Heart right ventricle (tissue), 16 donors: ENCODE measurements around the gene ST6GALNAC5. TPM values are rescaled to one million over a fixed set of nuclear protein-coding genes. Genes with fewer than 3 reads are reported as not detected.

Experiments used
- ATAC-seq, 8 donors: fragments of 200-7000 bp; cut with Tn5 transposase; one replicate each; pipeline ENCODE4 v1.9.1; 2020; ENCODE audit warnings: mild to moderate bottlenecking in 8 of 8, moderate library complexity in 8 of 8, moderate number of reproducible peaks in 1 of 8
- DNase-seq, 2 donors: peaks; one replicate each; pipeline ENCODE4 v3.0.0-alpha.2; 2020
- H3K27ac ChIP-seq, 10 donors: fragments of 200-600 bp; sonication (generic) in 2 of 10; one replicate each; pipeline versions ENCODE4 v1.5.0 to v1.8.0; 2020 to 2022; ENCODE audit warnings: mild to moderate bottlenecking in 3 of 10
- H3K27me3 ChIP-seq, 7 donors: fragments of 200-600 bp; one replicate each; pipeline ENCODE4 v1.8.0; 2021 to 2022; ENCODE audit warnings: mild to moderate bottlenecking in 2 of 7
- H3K36me3 ChIP-seq, 9 donors: fragments of 200-600 bp; sonication (generic) in 1 of 9; one replicate each; pipeline versions ENCODE4 v1.5.0 to v1.8.0; 2020 to 2022; ENCODE audit warnings: mild to moderate bottlenecking in 2 of 9
- H3K4me1 ChIP-seq, 9 donors: fragments of 200-600 bp; sonication (generic) in 1 of 9; one replicate each; pipeline versions ENCODE4 v1.5.0 to v1.8.0; 2020 to 2022; ENCODE audit warnings: mild to moderate bottlenecking in 4 of 9
- H3K4me3 ChIP-seq, 10 donors: fragments of 200-600 bp; sonication (generic) in 2 of 10; one replicate each; pipeline versions ENCODE4 v1.5.0 to v1.8.0; 2020 to 2022; ENCODE audit warnings: mild to moderate bottlenecking in 7 of 10, moderate library complexity in 2 of 10
- H3K9me3 ChIP-seq, 11 donors: fragments of 200-600 bp in 10 of 11; sonication (generic) in 2 of 11; one replicate each; pipeline versions ENCODE4 v1.5.0 to v1.8.0; 2013 to 2022; ENCODE audit warnings: mild to moderate bottlenecking in 2 of 11, control low read depth in 1 of 11, moderate library complexity in 1 of 11
- WGBS, 2 donors: extraction: QIAGEN DNeasy Blood & Tissue Kit; methylation state at CpG; one replicate each; pipeline ENCODE4 v1.1.7; 2013; ENCODE audit warnings: inconsistent platforms in 1 of 2; 5-methylcytosine and 5-hydroxymethylcytosine counted together
- intact Hi-C, 10 donors: fragments of 100-400 bp; cut with DNase I; formaldehyde crosslinking; loops; one replicate each; pipeline versions ENCODE4 v1.11.1 to v1.14.2; 2022
- polyA plus RNA-seq, 2 donors: library from polyadenylated mRNA; stranded (reverse); fragments of 200-250 nt; gene quantifications; one replicate each; pipeline ENCODE4 v1.2.3, GENCODE V29; 2013
- total RNA-seq, 10 donors: library from RNA; stranded (reverse); fragmentation: NEBNext Ultra II Directional in 3 of 10; extraction: Animal tissue kit (Norgen Biotek cat#: 25700) in 3 of 10; gene quantifications; one replicate each; pipeline versions ENCODE4 v1.2.1 to v1.2.4, GENCODE V29; 2021 to 2023
- TF ChIP-seq, protein P1 (sequence below), 9 donors: fragments of 200-600 bp; sonication (generic) in 2 of 9; IDR thresholded peaks; one replicate each; pipeline versions ENCODE4 v1.5.0 to v1.8.0; 2021 to 2022; ENCODE audit warnings: antibody characterized with exemption in 9 of 9, mild to moderate bottlenecking in 5 of 9, moderate library complexity in 1 of 9
- donor health status: Arrhythmogenic right ventricular cardiomyopathy.
- donor health status: ischemic (EF 13 %, LVEDD 7.1; RV severe dilation, severe dysfunction).
- donor health status: healthy with polysubstance abuse.
- donor health status: DM: no; HTN: yes; CAD: no.
- donor health status: DM: no; HTN: no; CAD: no.
- donor health status: ischemic (EF 25% LVEDD 6.9; RV normal size, moderate dysfunction).
- donor health status: ischemic (EF 25% LVEDD 5.7; RV mildly dilated, moderate dysfunction).
- donor health status: healthy.
- donor health status: DM: yes; HTN: yes; CAD: no.
- donor health status: Ischemic cardiomyopathy.
- donor health status: ischemic (EF 35%, LVEDD 5.7; RV mildly dilated, moderate dysfunction).
- donor health status: nonischemic (EF 11% LVEDD 7.7; RV severe dilation, severe dysfunction).
- donor health status: DM: yes; HTN: yes; CAD: no.
- donor health status: PGD.
- donor health status: ischemic (EF 29% LVEDD 5.4; RV normal size, mild dysfunction).
- donor health status: nonischemic (EF 23%, LVEDD 6.1; RV moderate dilation, normal function).

The ST6GALNAC5 gene
- total and polyA plus RNA-seq, 12 donors: 0.17 to 1.3 (median 0.35) TPM; not detected in 2

DNA sequence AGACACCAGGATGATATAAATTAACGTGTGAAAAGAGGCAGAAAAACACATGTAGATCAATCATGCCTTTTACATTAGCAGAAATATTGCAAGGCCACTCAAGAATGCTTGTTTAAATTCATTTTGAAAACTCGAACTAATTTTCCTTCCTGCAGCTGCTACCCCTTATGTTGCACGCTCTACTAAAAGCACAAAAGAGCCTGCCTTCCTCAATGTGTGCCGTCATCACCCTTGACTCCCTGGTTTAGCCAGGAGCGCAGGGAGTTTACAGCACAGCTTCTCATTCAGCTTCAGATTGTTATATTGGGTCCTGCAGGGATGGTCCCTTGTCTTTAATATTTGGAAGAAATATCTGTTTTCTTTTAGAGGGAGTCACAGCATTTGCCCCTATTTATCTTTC, 10.1 kb upstream of the ST6GALNAC5 start:
- no peaks in the 10 kb centered on the region for H3K36me3 ChIP-seq
- no peak overlapping the region for H3K4me3 ChIP-seq
- H3K4me1 ChIP-seq: no peaks in the 10 kb centered on the region
- 70 to 76% methylated on average over 5 of the region's 5 CpGs for WGBS, 2 donors
- peaks cover 0 to 13% (median 0%) of the 10 kb centered on the region in 7 donors for H3K27me3 ChIP-seq
- H3K9me3 ChIP-seq: no peaks in the 10 kb centered on the region
- ATAC-seq: no peak
- H3K27ac ChIP-seq: no peak overlapping the region
- intact Hi-C loops: no loop called here
- TF ChIP-seq, protein P1, sequence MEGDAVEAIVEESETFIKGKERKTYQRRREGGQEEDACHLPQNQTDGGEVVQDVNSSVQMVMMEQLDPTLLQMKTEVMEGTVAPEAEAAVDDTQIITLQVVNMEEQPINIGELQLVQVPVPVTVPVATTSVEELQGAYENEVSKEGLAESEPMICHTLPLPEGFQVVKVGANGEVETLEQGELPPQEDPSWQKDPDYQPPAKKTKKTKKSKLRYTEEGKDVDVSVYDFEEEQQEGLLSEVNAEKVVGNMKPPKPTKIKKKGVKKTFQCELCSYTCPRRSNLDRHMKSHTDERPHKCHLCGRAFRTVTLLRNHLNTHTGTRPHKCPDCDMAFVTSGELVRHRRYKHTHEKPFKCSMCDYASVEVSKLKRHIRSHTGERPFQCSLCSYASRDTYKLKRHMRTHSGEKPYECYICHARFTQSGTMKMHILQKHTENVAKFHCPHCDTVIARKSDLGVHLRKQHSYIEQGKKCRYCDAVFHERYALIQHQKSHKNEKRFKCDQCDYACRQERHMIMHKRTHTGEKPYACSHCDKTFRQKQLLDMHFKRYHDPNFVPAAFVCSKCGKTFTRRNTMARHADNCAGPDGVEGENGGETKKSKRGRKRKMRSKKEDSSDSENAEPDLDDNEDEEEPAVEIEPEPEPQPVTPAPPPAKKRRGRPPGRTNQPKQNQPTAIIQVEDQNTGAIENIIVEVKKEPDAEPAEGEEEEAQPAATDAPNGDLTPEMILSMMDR (IDR thresholded peaks at IDR 0.05): no peak
- no peak for DNase-seq

DNA sequence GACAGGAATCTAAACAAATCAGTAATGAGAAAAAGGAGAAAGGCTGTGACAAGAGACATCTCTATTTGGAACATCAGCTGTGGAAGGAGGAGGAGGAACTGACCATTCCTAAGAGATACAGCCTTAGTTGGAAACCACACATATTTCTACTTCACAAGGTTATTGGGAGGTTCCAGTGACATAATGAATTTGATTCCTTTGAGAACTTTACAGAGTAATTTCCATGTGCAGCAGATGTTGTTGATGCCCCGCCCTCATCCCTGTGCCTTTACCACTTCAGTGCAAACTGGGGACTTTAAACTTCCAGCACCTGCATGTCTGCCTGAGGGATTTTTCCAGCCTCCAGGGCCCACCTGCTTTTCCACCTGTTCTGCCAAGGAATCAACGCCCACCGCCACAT, 9.3 kb upstream of the ST6GALNAC5 start:
- TF ChIP-seq, protein P1 (IDR thresholded peaks at IDR 0.05): no peak
- no peak for ATAC-seq
- 94% methylated on average over 3 of the region's 3 CpGs for WGBS, 2 donors
- Histone ChIP-seq H3K4me1 (no peaks in the 10 kb centered on the region), H3K36me3 (no peaks in the 10 kb centered on the region), H3K9me3 (no peaks in the 10 kb centered on the region), H3K27ac (no peak overlapping the region), H3K4me3 (no peak overlapping the region), H3K27me3 (peaks cover 0 to 17% (median 1%) of the 10 kb centered on the region in 7 donors)
- no peak for DNase-seq
- intact Hi-C loops: no loop called here

DNA sequence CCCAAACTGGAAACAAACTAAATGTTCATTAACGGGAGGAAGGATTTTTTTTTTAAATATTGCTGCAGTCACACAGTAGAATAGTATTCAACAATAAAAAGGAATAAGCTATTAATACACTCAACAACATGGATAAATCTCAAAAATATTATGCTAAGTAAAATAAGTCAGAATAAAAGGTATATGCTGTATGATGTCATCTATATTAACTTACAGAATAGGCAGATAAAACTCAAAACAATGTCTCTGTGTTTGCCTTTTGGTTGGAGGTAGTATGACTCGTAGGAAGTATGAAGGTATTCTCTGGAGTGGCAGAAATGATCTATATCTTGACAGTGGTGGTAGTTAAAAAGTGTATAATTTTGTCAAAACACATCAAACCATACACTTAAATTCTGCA, 6.1 kb upstream of the ST6GALNAC5 start:
- peaks cover 0 to 47% (median 33%) of the 10 kb centered on the region in 7 donors for H3K27me3 ChIP-seq
- H3K27ac ChIP-seq: no peak overlapping the region
- no peaks in the 10 kb centered on the region for H3K36me3 ChIP-seq
- H3K4me1 ChIP-seq: no peaks in the 10 kb centered on the region
- H3K9me3 ChIP-seq: no peaks in the 10 kb centered on the region
- 84 to 85% methylated on average over 2 of the region's 2 CpGs for WGBS, 2 donors
- DNase-seq: no peak
- intact Hi-C loops: no loop called here
- no peak overlapping the region for H3K4me3 ChIP-seq
- TF ChIP-seq, protein P1 (IDR thresholded peaks at IDR 0.05): no peak
- ATAC-seq: no peak

DNA sequence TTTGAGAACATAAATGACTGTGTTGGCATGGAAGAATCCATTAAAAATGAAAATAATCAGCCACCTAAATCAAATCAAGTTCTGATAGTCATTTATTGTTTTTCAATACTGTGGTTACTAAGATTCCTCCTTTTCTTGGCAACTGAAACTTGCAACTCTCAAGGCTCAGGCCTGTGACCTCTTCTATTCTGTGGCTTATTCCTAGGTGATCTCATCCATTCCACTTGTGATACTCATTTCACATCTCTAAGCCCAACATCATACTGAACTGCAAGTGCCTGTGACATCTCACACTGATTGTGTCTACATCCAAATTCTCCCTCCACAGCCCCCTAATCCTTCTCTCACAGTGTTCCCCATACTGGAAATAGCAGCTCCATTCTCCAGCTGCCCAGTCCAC, 4.8 kb upstream of the ST6GALNAC5 start:
- no peaks in the 10 kb centered on the region for H3K9me3 ChIP-seq
- H3K4me1 ChIP-seq: peaks cover 0 to 8% (median 5%) of the 10 kb centered on the region in 9 donors
- peaks cover 0 to 60% (median 46%) of the 10 kb centered on the region in 7 donors for H3K27me3 ChIP-seq
- DNase-seq (no peak), ATAC-seq (no peak)
- intact Hi-C loops: no loop called here
- H3K27ac ChIP-seq: no peak overlapping the region
- TF ChIP-seq, protein P1 (IDR thresholded peaks at IDR 0.05): no peak
- no peaks in the 10 kb centered on the region for H3K36me3 ChIP-seq
- no peak overlapping the region for H3K4me3 ChIP-seq
